Body of pancreas (tissue), 4 donors: Measurements from ENCODE around the gene KIAA0319L. TPM values are rescaled to one million over a fixed set of nuclear protein-coding genes. Genes with fewer than 3 reads are reported as not detected.

ENCODE experiments used
- ATAC-seq: fragments of 150-250 bp; one replicate; pipeline ENCODE4 v1.9.1; 2016
- DNase-seq, 4 donors: peaks; one replicate each; pipeline ENCODE4 v3.0.0-alpha.2; 2019
- H3K27ac ChIP-seq, 4 donors: fragments of 200-600 bp; sonication (generic); 1 replicate in 3 of 4; 2 replicates in 1 of 4; pipeline versions ENCODE4 v1.5.1 to v1.6.1; 2016 to 2019; ENCODE audit warnings: mild to moderate bottlenecking in 1 of 4, mixed read lengths in 1 of 4, moderate library complexity in 1 of 4
- H3K27me3 ChIP-seq, 2 donors: fragments of 200-600 bp; sonication (generic); one replicate each; pipeline ENCODE4 v1.6.0; 2016; ENCODE audit warnings: mild to moderate bottlenecking in 1 of 2
- H3K36me3 ChIP-seq, 2 donors: fragments of 200-600 bp; sonication (generic); replicated peaks in 1 of 2; 2 replicates each; pipeline ENCODE4 v1.5.1; 2016; ENCODE audit warnings: low read depth in 2 of 2; ENCODE audit not compliant: insufficient read depth in 1 of 2
- H3K4me1 ChIP-seq: fragments of 200-600 bp; sonication (generic); one replicate; pipeline ENCODE4 v1.6.0; 2016
- H3K4me3 ChIP-seq, 2 donors: fragments of 200-600 bp; sonication (generic); 1 replicate in 1 of 2; 2 replicates in 1 of 2; pipeline ENCODE4 v1.5.1; 2016 to 2019
- H3K9me3 ChIP-seq, 3 donors: fragments of 200-600 bp; sonication (generic); 1 replicate in 2 of 3; 2 replicates in 1 of 3; pipeline ENCODE4 v1.5.1; 2016
- POLR2A ChIP-seq, 3 donors: fragments of 450-650 bp; IDR thresholded peaks; one replicate each; pipeline ENCODE4 v1.6.1; 2016; ENCODE audit warnings: antibody characterized with exemption in 3 of 3, mild to moderate bottlenecking in 2 of 3
- WGBS, 2 donors: methylation state at CpG; one replicate each; pipeline ENCODE4 v1.1.5; 2017; 5-methylcytosine and 5-hydroxymethylcytosine counted together
- intact Hi-C: fragments of 100-400 bp; cut with DNase I; formaldehyde crosslinking; loops from one replicate; pipeline ENCODE4 v1.15.1; 2023
- total RNA-seq, 2 donors: library from RNA; depleted of rRNA; stranded (reverse); fragments of >200 nt; gene quantifications; one replicate each; pipeline ENCODE4 v1.1.0, GENCODE V29; 2016
- TF ChIP-seq, protein P1 (sequence below), 7 experiments: fragments of 450-650 bp in 4 of 7; fragments of 200-600 bp in 3 of 7; sonication (generic) in 3 of 7; IDR thresholded peaks; one replicate each; pipeline ENCODE4 v1.5.1; 2016 to 2019; ENCODE audit warnings: antibody characterized with exemption in 7 of 7

KIAA0319L gene
- total RNA-seq, 2 donors from 2014 or later, result 61.0 to 74.5 TPM

DNA sequence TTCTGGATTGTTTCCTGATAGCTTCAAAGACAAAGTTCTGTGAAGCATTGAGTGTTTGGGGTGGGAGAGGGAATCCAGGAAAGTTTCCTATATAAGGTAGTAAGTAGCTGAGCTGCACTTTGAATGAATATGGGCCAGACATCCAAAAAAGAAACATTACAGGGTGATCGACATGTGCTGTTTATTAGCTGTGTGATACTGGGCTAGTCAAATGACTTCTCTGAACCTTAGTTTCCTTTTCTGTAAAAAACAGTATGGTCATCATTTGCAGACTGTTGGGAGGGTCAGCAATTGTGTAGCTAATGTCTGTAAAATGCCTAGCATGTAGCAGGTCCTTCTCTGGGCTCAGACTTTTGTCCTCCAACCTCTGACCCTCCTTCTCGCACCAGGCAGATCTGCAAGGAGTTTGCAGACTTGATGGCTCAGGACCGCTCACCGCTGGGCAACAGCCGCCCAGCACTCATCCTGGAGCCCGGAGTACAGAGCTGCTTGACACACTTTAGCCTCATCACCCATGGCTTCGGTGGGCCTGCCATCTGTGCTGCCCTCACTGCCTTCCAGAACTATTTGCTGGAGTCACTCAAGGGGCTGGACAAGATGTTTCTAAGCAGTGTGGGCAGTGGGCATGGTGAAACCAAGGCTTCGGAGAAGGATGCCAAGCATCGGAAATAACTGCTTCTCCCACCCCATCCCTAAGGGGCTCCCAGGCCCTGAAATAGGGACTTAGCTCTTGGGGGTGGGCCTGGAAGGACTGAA lies 37.0 kb upstream of the KIAA0319L start:
- H3K9me3 ChIP-seq, result no peaks in the 10 kb centered on the region
- H3K36me3 ChIP-seq, result no peaks in the 10 kb centered on the region
- intact Hi-C loops, result no loop called here
- WGBS, 2 donors, result 88 to 94% methylated on average over 7 to 9 of the region's 9 CpGs
- H3K27me3 ChIP-seq, result no peaks in the 10 kb centered on the region
- TF ChIP-seq, protein P1, sequence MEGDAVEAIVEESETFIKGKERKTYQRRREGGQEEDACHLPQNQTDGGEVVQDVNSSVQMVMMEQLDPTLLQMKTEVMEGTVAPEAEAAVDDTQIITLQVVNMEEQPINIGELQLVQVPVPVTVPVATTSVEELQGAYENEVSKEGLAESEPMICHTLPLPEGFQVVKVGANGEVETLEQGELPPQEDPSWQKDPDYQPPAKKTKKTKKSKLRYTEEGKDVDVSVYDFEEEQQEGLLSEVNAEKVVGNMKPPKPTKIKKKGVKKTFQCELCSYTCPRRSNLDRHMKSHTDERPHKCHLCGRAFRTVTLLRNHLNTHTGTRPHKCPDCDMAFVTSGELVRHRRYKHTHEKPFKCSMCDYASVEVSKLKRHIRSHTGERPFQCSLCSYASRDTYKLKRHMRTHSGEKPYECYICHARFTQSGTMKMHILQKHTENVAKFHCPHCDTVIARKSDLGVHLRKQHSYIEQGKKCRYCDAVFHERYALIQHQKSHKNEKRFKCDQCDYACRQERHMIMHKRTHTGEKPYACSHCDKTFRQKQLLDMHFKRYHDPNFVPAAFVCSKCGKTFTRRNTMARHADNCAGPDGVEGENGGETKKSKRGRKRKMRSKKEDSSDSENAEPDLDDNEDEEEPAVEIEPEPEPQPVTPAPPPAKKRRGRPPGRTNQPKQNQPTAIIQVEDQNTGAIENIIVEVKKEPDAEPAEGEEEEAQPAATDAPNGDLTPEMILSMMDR (IDR thresholded peaks at IDR 0.05), result no peak
- TF ChIP-seq POLR2A (IDR thresholded peaks at IDR 0.05), result no peak
- no peak for DNase-seq
- ATAC-seq, result no peak
- H3K4me1 ChIP-seq, result no peaks in the 10 kb centered on the region
- no peak overlapping the region for H3K4me3 ChIP-seq
- H3K27ac ChIP-seq, result no peak overlapping the region

DNA sequence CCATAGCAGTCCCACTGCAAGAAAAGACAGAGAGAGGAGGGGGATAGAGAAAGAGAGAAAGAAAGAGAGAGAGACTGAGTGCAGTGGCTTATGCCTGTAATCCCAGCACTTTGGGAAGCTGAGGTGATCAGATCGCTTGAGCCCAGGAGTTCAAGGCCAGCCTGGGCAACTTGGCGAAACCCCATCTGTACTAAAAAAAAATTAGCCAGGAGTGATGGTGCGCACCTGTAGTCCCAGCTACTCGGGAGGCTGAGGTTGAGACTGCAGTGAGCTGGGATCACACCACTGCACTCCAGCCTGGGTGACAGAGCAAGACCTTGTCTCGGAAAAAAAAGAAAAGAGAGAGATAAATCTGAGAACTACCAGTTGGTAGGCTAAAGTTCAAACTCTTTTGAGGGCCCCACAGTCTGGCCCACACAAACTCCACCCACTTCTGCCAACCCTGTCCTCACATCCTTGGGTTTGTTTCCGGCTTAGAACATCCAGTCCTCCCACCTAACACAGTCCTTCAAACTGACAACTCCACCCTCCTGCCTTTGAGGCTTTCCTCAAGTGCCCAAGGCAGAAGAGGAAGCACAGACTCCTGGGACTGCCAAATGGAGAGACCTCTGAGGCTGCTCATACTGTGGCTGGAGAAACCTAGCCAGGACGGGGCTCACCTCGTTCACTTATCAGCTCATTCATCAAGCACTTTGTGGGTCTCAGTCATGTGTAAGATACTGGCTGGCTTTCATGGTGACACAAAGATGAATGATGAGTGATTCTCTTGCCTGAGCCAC lies 36.0 kb upstream of the KIAA0319L start:
- no peaks in the 10 kb centered on the region for H3K36me3 ChIP-seq
- 50 to 60% methylated on average over 8 of the region's 8 CpGs for WGBS, 2 donors
- DNase-seq (no peak), ATAC-seq (no peak)
- no peaks in the 10 kb centered on the region for H3K4me1 ChIP-seq
- intact Hi-C loops, result no loop called here
- no peak overlapping the region for H3K4me3 ChIP-seq
- H3K9me3 ChIP-seq, result no peaks in the 10 kb centered on the region
- H3K27ac ChIP-seq, result no peak overlapping the region
- no peak for TF ChIP-seq POLR2A (IDR thresholded peaks at IDR 0.05)
- TF ChIP-seq, protein P1 (IDR thresholded peaks at IDR 0.05), result no peak
- no peaks in the 10 kb centered on the region for H3K27me3 ChIP-seq

- intact Hi-C loops, result no loop called here
- Histone ChIP-seq H3K27ac (no peak overlapping the region), H3K27me3 (no peaks in the 10 kb centered on the region), H3K4me1 (no peaks in the 10 kb centered on the region), H3K4me3 (no peak overlapping the region), H3K9me3 (no peaks in the 10 kb centered on the region), H3K36me3 (no peaks in the 10 kb centered on the region)
- 89 to 96% methylated on average over 8 of the region's 8 CpGs for WGBS, 2 donors
- ATAC-seq, result no peak
- no peak for TF ChIP-seq POLR2A (IDR thresholded peaks at IDR 0.05)
- TF ChIP-seq, protein P1 (IDR thresholded peaks at IDR 0.05), result no peak
- no peak for DNase-seq
These were observed 34.0 kb upstream of the KIAA0319L start for GRCh38 chr1:35591211-35591610.

GRCh38 chr1:35590476-35591040 lies 33.4 kb upstream of the KIAA0319L start:
- H3K27me3 ChIP-seq, result no peaks in the 10 kb centered on the region
- no peaks in the 10 kb centered on the region for H3K36me3 ChIP-seq
- no peak overlapping the region for H3K27ac ChIP-seq
- intact Hi-C loops, result no loop called here
- no peaks in the 10 kb centered on the region for H3K4me1 ChIP-seq
- no peak for DNase-seq
- H3K4me3 ChIP-seq, result no peak overlapping the region
- WGBS, 2 donors, result 89 to 90% methylated on average over 3 to 25 of the region's 25 CpGs
- TF ChIP-seq POLR2A (IDR thresholded peaks at IDR 0.05), result no peak
- TF ChIP-seq, protein P1 (IDR thresholded peaks at IDR 0.05), result no peak
- ATAC-seq, result no peak
- no peaks in the 10 kb centered on the region for H3K9me3 ChIP-seq
